GDM1 (cell line): ENCODE results near the gene R3HCC1L.
A peak's percentile ranks its signal among the peaks of the same experiment; 100 is the strongest.
"Not testable (repeated sequence)": the region's sequence is repeated elsewhere in the genome, so short reads cannot be mapped to it uniquely, and the experiment has no call there.

Experiments
- DNase-seq: peaks from one replicate; lab custom pipeline; 2025; lab: John Stamatoyannopoulos, UW

Gene R3HCC1L

DNA sequence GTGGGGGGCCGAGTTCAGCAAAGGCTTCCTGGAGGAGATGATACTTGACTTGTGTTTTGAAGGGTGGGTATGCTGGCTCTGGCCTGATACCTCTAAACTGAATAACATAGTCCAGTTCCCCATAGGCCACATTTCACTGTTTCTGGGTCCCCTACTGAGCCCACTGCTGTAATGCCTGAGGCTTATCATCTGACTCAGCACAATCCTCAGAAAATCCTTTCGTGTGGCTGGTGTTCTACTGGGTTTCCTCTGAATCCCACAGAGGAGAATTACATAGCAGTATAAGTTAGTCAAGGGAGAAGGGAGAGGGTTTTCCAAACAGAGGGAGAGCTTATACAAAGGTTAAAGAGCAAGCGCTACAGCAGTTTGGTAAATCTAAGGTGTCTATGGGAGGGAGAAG is 2.8 kb upstream of the R3HCC1L start:
- DNase-seq: no peak

DNA sequence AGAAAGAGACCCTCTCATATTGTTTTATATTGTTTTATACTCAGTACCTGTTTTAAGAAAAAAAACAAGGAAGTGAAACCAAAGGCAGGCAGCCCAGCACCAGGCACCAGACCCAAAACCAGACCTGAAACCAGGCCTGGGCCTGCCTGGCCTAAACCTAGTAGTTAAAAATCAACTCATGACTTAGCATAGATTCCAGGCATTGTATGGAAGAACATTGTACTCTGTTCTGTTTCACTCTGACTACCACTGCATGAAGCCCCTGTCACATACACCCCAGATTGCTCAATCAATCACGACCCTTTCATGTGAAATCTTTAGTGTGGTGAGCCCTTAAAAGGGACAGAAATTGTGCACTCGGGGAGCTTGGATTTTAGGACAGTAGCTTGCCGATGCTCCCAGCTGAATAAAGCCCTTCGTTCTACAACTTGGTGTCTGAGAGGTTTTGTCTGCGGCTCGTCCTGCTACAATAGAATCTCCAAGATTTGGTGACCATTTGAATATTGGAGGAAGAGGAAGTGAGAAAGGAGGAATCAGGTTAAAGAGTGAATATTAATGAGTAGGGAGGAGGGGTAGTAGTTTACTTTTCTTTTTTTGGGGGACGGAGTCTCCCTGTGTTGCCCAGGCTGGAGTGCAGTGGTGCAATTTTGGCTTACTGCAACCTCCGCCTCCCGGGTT is 1.2 kb upstream of the R3HCC1L start:
- not testable (repeated sequence) for DNase-seq

DNA sequence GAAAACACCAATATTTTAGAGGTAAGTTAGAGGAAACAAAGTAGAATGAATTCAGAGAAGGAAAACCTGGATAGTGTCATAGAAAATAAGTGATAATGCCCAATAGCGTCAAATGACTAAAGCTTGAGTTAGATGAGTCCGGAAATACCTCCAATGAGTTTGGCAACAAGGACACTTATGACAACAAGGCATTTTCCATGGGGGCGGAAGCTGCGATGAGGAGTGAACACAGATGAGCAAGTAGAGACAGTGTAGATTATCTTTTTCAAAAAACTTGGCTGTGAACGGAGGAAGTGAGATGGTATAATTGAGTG is 383 bp upstream of the R3HCC1L start:
- no peak for DNase-seq

DNA sequence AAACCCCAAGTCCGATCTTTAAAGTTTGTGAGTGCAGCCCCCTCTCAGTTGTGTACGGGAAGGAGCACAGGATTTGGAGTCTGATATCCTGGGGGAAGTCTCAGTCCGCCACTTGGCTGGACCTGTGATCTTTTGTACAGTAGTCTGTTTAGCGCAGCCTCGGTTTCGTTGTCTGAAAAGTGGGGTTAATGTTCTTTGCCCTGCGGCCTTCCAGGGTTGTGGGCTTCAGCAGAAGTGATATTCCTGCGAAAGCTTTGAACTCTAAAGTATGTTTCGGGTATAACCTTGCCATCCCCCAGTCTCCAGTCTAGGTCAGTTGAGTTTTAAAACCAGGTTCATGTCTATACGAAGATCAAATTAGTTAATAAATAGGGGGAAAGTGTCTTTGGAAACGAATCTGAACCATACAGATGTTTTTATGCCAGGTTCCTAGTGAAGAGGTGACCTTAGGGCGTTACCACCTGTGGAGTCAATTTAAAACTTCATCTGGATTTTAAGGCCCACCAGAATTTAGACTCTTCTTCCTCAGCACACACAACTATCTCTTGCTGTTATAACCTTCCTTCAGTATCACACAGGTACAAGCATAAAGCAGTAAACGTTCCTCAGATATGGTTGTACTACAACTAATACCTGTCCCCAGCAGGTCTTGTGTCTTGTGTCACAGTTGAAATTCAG is 904 bp downstream of the R3HCC1L start:
- DNase-seq: no peak

DNA sequence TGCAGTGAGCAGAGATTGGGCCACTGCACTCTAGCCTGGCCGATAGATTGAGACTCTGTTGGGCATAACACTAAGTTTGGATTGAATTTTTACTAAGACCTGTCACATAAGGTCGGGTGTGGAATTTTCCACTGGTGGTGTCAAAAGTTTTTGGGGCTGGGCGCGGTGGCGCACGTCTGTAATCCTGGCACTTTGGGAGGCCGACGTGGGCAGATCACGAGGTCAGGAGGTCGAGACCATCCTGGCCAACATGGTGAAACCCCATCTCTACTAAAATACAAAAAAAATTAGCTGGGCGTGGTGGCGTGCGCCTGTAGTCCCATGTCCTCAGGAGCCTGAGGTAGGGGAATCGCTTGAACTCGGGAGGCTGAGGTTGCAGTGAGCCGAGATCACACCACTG is 2.3 kb downstream of the R3HCC1L start:
- DNase-seq: not testable (repeated sequence)

DNA sequence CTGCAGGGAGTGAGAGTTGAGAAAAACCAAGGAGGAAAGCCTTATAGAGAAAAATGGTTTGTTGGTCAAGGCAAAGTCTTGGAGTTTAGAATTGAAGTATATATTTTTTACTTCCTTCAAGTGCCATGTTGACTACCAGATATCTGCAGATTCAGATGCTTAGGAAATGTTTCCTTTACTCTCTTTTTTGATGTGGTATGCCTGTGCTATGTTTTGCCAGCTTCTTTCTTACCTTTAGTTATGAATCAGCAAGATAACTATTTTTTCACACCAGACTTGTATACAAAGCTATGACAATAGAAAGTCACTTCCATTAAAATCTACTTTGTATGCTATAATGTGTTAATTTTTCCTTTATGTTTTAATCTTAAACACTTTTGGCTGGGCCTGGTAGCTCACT is 3.6 kb downstream of the R3HCC1L start:
- DNase-seq: no peak

DNA sequence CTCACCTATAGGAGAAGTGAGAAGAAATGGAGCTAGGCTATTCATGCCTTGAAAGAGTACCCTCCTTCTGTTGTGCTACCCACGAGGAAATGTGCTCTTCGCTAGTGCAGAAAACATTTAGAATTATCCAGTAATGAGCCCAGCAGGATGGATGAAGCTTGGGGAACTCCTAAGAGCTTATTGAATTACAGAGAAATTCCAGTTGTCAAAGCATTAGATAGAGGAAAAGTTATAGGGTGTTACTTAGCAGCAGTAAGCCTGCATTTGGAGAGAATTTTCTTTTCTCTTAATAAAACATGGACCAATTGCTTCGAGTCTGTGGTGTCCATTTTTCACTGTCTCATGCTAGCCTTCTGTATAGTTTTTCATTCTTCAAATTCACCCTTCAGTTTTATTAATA is 5.0 kb downstream of the R3HCC1L start:
- no peak for DNase-seq

DNA sequence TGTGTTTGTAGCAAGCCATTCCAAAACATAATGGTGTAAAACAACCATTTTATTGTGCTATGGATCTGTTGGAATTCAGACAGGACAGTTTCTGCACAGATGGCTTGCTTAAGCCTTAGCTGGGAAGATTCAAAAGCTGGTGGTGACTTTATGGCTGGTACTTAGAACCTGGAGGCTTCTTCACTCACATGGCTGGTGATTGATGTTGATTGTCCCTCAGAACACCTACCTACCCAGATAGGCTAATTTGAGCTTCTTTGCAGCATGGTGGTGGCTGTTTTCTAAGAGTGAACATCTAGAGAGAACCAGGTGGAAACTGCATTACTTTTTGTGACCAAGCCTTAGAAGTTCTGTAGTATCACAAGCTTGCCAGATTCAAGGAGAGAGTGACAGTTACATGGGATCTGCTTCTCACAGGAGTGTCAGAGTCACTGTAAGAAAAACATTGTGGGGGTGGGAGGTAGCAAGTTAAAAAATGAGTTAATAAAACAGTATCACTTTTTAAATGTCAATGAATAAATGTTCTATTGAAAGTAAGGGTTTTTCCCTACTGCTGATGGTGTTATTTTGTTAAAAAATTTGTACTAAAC is 7.1 kb downstream of the R3HCC1L start:
- no peak for DNase-seq

DNA sequence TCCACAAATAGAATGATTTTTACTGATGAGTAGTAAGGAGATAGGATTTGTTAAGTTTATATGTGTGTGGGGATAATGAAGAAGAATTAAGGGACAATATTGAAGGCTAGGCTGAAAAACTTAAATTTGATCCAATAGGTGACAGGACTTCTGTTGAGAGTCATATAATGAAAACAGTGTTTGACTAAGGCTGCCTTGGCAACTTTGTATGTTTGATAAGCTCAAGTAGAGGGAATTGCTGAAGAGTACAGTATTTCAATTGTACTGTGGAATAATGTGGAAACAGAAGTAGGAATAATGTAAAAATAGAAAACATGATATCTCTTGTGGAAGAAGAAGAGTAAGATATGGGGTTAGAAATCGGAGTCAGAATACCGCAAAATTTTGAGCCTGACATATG is 10.5 kb downstream of the R3HCC1L start:
- DNase-seq: no peak

DNA sequence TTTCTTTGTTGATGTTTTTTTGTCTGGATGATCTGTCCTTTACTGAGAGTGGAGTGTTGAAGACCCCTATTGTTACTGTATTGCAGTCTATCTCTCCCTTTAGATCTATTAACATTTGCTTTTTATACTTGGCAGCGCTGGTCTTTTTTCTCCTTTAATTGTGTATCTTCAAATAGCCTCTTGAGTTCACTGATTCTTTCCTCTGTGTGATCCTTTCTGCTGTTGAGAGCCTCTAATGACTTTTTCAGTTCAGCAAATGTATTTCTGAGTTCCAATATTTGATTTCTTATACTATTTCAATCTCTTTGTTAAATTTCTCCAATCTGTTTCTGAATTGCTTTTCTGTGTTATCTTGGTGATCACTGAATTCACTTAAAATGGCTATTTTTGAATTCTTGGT is 15.4 kb downstream of the R3HCC1L start:
- no peak for DNase-seq

DNA sequence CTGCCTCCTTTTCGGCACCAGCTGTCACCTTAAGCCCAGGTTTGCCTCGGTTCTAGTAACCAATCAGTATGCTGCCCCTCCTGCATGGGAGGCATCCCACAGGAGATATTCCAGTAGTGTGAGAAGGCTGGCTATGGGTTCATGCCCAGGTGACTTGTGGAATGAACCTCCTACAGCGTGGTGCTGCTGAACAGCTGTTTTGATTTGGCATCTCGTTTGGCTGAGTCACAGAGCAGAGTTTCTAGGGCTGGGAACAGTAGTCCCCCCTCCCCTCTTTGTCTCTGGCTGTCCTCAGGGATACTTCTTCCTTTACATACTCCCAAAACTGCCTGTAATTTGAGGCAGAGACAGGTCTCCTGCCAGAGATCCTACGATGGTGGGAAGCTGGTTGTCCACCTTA is 16.1 kb downstream of the R3HCC1L start:
- DNase-seq: no peak

DNA sequence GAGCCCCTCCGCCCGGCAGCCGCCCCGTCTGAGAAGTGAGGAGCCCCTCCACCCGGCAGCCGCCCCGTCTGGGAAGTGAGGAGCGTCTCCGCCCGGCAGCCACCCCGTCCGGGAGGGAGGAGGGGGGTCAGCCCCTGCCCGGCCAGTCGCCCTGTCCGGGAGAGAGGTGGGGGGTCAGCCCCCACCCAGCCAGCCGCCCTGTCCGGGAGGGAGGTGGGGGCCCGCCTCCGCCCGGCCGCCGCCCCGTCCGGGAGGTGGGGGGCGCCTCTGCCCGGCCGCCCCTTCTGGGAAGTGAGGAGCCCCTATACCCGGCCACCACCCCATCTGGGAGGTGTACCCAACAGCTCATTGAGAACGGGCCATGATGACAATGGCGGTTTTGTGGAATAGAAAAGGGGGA is 18.3 kb downstream of the R3HCC1L start:
- DNase-seq: not testable (repeated sequence)

DNA sequence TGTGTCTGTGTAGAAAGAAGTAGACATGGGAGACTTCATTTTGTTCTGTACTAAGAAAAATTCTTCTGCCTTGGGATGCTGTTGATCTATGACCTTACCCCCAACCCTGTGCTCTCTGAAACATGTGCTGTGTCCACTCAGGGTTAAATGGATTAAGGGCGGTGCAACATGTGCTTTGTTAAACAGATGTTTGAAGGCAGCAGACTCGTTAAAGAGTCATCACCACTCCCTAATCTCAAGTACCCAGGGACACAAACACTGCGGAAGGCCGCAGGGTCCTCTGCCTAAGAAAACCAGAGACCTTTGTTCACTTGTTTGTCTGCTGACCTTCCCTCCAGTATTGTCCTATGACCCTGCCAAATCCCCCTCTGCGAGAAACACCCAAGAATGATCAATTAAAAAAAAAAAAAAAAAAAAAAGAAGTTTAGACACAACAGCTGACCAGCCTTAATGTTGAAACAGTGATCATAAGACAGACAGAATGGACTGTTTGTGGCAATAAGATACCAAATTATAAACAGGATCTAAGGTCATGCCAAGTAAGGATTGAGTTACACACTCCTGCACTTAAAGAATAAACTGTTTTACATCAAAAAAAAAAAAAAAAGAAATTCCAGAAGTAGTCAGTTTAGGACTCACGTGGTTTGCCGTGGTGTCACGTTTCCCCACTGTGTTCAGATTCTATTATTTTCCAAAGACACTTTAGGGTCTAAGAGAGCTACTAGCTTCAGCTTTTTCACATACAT is 18.9 kb downstream of the R3HCC1L start:
- not testable (repeated sequence) for DNase-seq

DNA sequence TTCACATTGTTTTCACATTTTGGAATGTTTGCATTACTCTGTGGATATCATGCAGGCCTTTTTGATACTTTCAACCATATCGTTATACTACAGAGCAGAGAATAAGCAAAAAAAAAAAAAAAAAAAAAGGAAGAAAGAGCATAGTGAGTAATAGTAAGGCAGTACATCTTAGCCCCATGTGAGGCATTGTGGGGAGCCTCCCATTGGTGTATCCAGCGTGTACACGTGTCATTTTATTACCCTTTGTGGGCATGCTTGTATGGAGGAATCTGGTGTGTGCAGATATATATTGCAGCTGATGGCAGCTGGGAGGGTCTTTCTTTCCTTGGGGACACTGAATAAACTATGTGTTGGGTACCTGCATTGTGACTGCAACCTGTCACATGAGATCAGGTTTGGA is 19.6 kb downstream of the R3HCC1L start:
- no peak for DNase-seq

DNA sequence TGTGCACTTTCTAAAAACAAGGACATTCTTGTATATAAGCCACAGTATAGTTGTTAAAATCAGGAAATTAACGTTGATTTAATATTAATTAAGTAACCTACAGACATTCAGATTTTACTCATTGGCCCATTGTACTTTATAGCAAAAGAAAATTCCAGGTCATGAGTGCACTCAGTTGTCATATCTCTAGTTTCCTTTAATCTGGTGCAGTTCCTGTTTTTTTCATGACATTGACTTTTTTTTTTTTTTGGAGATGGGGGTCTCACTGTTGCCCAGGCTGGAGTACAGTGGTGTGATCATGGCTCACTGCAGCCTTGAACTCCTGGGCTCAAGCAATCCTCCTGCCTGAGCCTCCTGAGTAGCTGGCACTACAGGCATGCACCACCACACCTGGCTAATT is 24.1 kb downstream of the R3HCC1L start:
- DNase-seq: no peak

DNA sequence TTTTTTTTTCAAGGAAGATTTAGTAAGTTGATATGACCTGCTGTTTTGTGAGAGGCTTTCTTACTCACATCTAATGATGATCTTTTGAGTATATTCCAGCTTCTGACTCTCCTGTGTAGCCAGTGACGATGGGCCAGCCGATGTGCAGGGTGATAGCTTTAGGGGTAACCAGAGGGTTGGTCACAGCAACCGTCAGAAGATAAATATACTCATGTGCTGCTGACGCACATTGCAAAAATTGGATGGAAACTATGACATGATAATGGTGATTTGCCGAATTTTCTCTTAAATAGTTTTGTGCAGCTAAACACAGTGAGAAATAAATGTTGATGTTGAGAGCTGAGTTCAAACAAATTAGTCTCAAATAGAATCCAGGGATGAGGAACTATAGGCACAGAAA is 29.5 kb downstream of the R3HCC1L start:
- DNase-seq: no peak

DNA sequence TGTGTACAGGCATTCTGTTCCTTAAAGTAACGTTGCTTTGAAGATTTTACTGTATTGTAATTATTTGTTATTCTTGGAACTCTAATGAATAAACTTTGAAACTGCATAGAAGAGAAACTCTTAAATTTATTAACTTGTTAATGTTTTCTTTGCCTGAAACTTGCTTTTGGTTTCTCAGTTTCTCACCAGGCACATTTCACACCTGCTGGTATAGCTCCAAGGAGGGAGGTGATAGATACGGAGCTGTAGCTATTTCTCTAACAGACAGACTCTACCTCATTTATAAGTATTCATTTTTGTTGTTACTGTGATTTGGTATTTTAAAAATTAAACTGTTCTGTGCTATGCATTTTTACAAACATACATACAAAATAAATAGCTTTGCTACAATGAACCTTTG is 32.7 kb downstream of the R3HCC1L start:
- DNase-seq: no peak

DNA sequence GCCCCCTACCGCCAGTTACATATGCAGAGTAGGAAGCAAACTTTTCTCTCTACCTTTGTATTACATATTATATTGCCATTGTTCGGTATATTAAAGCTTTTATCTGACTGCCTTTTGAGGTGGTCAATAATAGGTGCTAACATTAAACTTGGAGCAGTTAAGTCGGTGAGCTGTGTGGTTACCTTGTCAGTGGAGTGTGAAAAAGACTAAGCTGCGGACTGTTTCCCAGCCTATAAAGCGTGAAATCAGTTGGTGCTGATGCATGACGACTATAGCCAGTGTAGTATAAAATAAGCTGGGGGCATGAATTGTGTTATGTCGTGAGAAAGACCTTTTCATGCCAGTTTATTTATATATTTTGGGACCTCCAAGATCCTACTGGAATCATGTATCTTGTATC is 33.7 kb downstream of the R3HCC1L start:
- DNase-seq: no peak

DNA sequence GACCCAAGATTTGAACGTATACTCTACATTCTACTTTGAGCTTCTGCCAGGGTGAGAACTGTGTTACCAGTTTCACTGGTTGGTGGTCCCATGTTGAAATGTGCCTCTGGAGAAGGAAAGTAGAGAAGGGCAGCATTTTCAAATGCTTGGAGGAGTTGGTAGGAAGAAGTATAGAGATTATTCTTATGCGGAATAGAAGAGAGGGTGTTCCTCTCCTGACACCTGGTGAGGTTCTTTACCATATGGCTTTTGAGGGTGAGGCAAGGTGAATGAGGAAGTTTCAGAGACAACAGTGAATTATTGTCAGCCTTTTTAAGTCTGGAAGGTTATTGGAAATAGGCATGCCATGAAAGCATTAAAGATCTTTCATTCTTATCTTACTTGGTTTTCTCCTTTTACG is 34.3 kb downstream of the R3HCC1L start:
- no peak for DNase-seq

DNA sequence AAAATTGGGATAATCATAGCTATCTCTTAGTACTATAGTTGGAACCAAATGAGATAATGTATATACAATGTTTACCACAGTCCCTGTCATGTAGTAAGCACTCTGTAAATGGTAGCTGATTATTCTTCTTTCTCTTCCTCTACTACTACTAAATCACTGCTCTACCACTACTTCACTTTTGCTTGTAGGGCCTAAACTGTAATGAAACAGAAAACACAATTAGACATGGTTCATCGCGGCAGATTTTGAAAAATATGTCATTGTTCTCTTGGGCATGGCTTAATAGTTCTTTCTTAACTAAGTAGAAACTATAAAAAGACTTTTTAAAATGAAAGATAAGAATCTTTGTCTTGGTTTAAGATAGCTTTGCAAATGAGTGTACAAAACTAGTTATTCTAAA is 34.9 kb downstream of the R3HCC1L start:
- no peak for DNase-seq

DNA sequence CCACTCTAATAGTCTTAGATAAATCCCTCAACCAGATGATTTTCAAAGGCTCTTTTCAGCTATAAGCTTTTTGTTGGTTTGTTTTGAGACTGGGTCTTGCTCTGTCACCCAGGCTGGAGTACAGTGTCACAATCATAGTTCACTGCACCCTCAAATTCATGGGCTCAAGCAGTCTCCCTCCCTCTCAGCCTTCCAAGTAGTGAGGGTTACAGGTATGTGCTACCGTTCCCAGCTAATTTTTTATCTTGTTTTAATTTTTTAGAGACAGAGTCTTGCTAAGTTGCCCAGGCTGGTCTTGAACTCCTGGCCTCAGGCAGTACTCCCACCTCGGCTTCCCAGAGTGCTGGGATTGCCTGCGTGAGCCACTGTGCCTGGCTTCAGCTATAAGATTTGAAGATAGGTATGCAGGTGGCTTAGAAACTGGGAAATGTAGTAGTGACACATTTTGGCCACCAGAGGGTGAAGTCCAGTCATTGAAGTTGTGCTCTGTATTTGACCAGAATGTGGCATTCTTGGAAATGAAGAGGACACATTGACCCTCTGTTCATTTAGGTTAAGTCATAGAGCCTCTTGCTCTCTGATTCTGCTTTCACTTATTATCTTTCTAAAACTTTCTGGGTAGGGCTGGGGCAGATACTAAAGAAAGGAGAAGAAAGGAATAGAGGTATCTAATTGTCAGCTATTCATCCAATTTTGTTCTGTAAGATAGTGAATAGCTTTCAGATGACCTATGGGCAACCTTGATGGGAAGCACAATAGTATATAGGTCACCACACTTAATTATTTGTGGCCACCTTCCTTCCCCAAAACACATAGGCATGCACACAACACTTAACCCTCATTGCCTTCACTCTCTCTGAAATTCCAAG is 36.0 kb downstream of the R3HCC1L start:
- DNase-seq: peak; percentile 3

DNA sequence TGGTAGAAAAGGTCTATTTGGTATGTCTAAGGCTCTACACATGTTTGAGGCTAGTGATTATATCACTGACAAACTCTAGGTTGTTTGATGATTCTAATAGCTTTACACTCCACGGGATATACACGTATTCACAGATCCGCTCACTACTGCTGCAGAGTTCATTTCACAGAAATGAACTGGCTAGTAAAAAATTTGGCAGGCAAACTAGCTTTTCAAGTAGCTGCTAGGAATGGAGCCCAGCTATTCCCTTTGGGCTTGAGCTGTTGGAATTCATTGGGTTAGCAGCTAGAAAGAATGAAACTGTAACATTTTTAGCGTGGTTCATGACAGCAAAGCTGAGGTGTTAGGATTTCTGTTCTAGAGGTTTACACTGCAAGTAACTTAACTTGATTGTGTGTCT is 37.6 kb downstream of the R3HCC1L start:
- DNase-seq: no peak
